Measurements from ENCODE around the gene SLC1A7. TPM values are rescaled to one million over a fixed set of nuclear protein-coding genes. Genes with fewer than 3 reads are reported as not detected.

The SLC1A7 gene
- total RNA-seq, 1 donor from 2014 or later = not detected

DNA sequence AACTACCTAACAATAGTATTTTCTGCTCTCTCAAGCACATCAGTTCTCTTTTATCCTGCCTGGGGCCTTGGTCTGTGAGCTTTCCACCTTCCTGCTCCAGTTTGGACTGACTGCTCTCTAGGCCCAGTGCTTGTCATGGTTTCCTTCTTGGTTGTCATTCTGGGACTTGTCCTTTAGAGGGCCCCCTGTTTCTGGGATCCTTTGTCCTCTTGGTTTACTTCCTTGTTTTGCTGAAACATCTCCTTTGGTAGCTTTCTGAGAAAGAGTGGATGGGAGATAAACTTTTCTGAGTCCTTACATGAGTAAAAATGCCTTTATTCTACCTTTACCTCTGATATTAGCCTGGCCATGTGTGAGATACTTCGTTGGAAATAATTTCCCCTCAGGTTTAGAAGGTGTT is 4.7 kb downstream of the SLC1A7 start:
- no peak overlapping the region for H3K27ac ChIP-seq (ENCODE audit: low read depth, low read length)
- no peaks in the 10 kb centered on the region for H3K27me3 ChIP-seq (ENCODE audit: control insufficient read depth in 3 of 3, insufficient read depth in 3 of 3, low read length in 3 of 3)
- peaks cover 3 to 6% (median 6%) of the 10 kb centered on the region in 3 donors for H3K4me1 ChIP-seq (ENCODE audit: control insufficient read depth in 3 of 3, insufficient read depth in 3 of 3, low read length in 3 of 3)
- H3K4me3 ChIP-seq (ENCODE audit: low read length in 3 of 3) = no peak overlapping the region
- H3K9me3 ChIP-seq (ENCODE audit: control insufficient read depth in 3 of 3, low read length in 3 of 3) = peaks cover 0 to 2% (median 0%) of the 10 kb centered on the region in 3 donors
- no peak overlapping the region for H3K9ac ChIP-seq (ENCODE audit: low read depth in 1 of 3, low read length in 3 of 3)
- no peaks in the 10 kb centered on the region for H3K36me3 ChIP-seq (ENCODE audit: control insufficient read depth in 3 of 3, insufficient read depth in 3 of 3, low read length in 3 of 3)

DNA sequence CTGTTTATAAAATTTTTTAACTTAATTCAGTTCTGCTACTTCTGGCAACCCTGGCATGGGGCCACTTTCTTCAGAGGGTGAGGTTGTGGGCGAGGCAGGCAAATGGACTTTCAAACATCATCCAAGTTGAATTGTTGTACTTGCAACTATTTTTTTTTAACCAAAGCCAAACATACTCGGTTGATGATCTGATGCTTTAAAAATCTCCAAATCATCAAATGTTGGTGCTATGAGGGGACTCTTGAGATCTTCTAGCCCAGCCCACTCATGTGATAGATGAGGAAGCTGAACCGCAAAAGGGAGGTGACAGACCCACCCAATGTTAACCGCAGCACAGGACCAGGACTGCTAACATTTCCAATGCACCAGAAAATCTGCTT is 6.7 kb downstream of the SLC1A7 start:
- Histone ChIP-seq H3K27me3 (ENCODE audit: control insufficient read depth in 3 of 3, insufficient read depth in 3 of 3, low read length in 3 of 3) (no peaks in the 10 kb centered on the region), H3K9ac (ENCODE audit: low read depth in 1 of 3, low read length in 3 of 3) (no peak overlapping the region), H3K27ac (ENCODE audit: low read depth, low read length) (no peak overlapping the region)

DNA sequence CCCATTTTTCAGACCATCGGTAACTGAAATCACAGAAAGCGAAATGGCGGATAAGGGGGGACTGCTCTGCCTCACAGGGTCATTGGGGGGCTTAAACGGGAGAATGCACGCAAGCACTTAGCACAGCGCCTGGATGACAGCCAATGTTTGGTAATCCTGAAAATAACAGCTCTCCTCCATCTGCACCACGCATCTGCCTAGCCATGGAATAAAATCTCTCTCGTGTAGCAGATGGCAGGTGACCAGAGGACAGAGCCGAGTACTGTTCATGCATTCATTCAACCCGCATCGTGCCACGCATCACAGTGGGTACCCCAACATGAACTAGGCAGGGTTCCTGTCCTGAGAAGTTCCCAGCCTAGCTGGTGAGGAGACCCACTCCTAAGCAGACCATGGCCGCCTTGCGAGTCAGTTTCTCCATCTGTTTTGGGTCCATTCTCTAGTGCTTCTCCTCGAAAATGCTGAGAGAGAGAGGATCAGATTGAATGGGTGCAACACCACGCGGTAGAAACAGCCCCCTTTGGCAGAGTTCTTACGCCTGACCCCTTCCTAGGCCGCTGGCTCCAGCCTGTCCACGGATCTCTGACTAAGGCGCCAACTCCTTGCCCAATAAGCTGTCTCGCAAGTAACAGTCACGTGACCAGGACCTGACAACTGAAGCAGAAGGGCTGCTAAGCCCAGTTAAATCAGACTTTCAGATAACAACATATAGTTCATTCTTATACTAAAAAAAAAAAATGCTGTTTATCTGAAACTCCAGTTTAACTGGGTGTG is 7.3 kb downstream of the SLC1A7 start:
- H3K4me1 ChIP-seq (ENCODE audit: control insufficient read depth in 3 of 3, insufficient read depth in 3 of 3, low read length in 3 of 3) = peaks cover 0 to 5% (median 3%) of the 10 kb centered on the region in 3 donors
- H3K9ac ChIP-seq (ENCODE audit: low read depth in 1 of 3, low read length in 3 of 3) = no peak overlapping the region
- no peak overlapping the region for H3K27ac ChIP-seq (ENCODE audit: low read depth, low read length)
- peaks cover 0 to 2% (median 0%) of the 10 kb centered on the region in 3 donors for H3K9me3 ChIP-seq (ENCODE audit: control insufficient read depth in 3 of 3, low read length in 3 of 3)
- H3K4me3 ChIP-seq (ENCODE audit: low read length in 3 of 3) = no peak overlapping the region
- no peaks in the 10 kb centered on the region for H3K27me3 ChIP-seq (ENCODE audit: control insufficient read depth in 3 of 3, insufficient read depth in 3 of 3, low read length in 3 of 3)
- H3K36me3 ChIP-seq (ENCODE audit: control insufficient read depth in 3 of 3, insufficient read depth in 3 of 3, low read length in 3 of 3) = no peaks in the 10 kb centered on the region

More for the DNA sequence above, 6.7 kb downstream of the SLC1A7 start:
- no peaks in the 10 kb centered on the region for H3K36me3 ChIP-seq (ENCODE audit: control insufficient read depth in 3 of 3, insufficient read depth in 3 of 3, low read length in 3 of 3)
- H3K4me3 ChIP-seq (ENCODE audit: low read length in 3 of 3) = no peak overlapping the region
- peaks cover 3 to 7% (median 3%) of the 10 kb centered on the region in 3 donors for H3K4me1 ChIP-seq (ENCODE audit: control insufficient read depth in 3 of 3, insufficient read depth in 3 of 3, low read length in 3 of 3)
- peaks cover 0 to 2% (median 0%) of the 10 kb centered on the region in 3 donors for H3K9me3 ChIP-seq (ENCODE audit: control insufficient read depth in 3 of 3, low read length in 3 of 3)

GRCh38 chr1:53134042-53134485 is 8.4 kb downstream of the SLC1A7 start:
- H3K27me3 ChIP-seq (ENCODE audit: control insufficient read depth in 3 of 3, insufficient read depth in 3 of 3, low read length in 3 of 3) = no peaks in the 10 kb centered on the region
- H3K27ac ChIP-seq (ENCODE audit: low read depth, low read length) = no peak overlapping the region

DNA sequence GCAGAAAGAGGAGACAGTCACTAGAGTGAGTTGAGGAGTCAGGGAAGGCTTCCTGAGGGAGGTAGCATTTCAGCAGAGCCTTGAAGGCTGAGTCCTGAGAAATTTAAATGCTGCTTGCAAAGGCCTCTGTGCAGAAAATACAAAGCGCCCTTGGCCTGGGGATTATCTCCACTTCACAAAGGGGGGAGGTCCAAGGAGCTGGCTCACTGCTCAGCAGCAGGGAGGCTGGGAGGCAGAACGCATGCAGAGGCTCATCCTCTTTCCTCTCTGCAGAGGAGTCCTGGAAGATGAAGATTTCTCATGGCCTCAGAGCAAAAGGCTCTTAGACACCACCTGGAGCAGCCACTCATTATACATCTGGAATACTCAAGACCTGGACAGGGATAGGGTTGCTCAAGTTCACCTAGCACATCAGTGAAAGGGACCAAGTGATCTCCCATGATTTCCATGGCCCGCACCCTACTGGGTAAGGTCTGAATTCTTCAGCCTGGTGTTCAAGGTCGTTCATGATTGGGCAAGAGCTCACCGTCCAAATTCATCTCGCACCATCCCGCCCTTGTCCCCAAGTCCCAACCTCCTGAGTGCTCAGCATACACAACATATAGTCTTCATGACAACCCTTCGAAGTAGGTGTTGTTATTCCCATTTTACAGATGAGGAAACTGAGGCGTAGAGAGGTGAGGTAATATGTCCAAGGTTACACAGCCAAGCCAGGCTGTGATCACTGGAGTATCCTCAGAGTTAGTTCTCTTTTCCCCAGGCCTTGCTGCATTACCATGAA is 9.0 kb downstream of the SLC1A7 start:
- peaks cover 0 to 5% (median 0%) of the 10 kb centered on the region in 3 donors for H3K4me1 ChIP-seq (ENCODE audit: control insufficient read depth in 3 of 3, insufficient read depth in 3 of 3, low read length in 3 of 3)
- H3K9ac ChIP-seq (ENCODE audit: low read depth in 1 of 3, low read length in 3 of 3) = no peak overlapping the region
- H3K9me3 ChIP-seq (ENCODE audit: control insufficient read depth in 3 of 3, low read length in 3 of 3) = peaks cover 0 to 2% (median 0%) of the 10 kb centered on the region in 3 donors
- H3K27me3 ChIP-seq (ENCODE audit: control insufficient read depth in 3 of 3, insufficient read depth in 3 of 3, low read length in 3 of 3) = no peaks in the 10 kb centered on the region
- no peaks in the 10 kb centered on the region for H3K36me3 ChIP-seq (ENCODE audit: control insufficient read depth in 3 of 3, insufficient read depth in 3 of 3, low read length in 3 of 3)
- no peak overlapping the region for H3K4me3 ChIP-seq (ENCODE audit: low read length in 3 of 3)
- no peak overlapping the region for H3K27ac ChIP-seq (ENCODE audit: low read depth, low read length)

More at GRCh38 chr1:53134042-53134485, 8.4 kb downstream of the SLC1A7 start:
- Histone ChIP-seq H3K4me3 (ENCODE audit: low read length in 3 of 3) (no peak overlapping the region), H3K9me3 (ENCODE audit: control insufficient read depth in 3 of 3, low read length in 3 of 3) (peaks cover 0 to 2% (median 0%) of the 10 kb centered on the region in 3 donors), H3K36me3 (ENCODE audit: control insufficient read depth in 3 of 3, insufficient read depth in 3 of 3, low read length in 3 of 3) (no peaks in the 10 kb centered on the region), H3K4me1 (ENCODE audit: control insufficient read depth in 3 of 3, insufficient read depth in 3 of 3, low read length in 3 of 3) (peaks cover 0 to 5% (median 0%) of the 10 kb centered on the region in 3 donors), H3K9ac (ENCODE audit: low read depth in 1 of 3, low read length in 3 of 3) (no peak overlapping the region)

DNA sequence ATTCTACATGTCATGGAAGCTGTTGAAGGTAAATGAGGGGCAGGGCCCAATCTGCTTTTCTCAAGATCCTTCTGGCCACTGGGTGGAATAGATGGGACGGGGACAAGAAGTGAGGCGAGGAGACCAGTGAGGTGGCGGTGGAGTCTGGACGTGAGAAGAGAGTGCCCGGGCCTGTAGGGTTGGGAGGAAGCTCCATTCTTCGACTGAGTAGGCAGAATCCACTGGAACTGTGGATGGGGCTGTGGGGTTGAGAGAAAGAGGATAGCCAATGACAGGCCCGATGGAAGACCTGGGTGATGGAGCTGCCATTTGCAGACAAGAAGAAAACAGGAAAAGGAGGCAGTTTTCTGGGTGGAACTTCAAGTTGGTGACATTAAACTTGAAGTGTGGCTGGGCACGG is 10.3 kb downstream of the SLC1A7 start:
- Histone ChIP-seq H3K4me3 (ENCODE audit: low read length in 3 of 3) (no peak overlapping the region), H3K4me1 (ENCODE audit: control insufficient read depth in 3 of 3, insufficient read depth in 3 of 3, low read length in 3 of 3) (peaks cover 0 to 5% (median 0%) of the 10 kb centered on the region in 3 donors), H3K27me3 (ENCODE audit: control insufficient read depth in 3 of 3, insufficient read depth in 3 of 3, low read length in 3 of 3) (no peaks in the 10 kb centered on the region), H3K9ac (ENCODE audit: low read depth in 1 of 3, low read length in 3 of 3) (no peak overlapping the region), H3K9me3 (ENCODE audit: control insufficient read depth in 3 of 3, low read length in 3 of 3) (no peaks in the 10 kb centered on the region), H3K27ac (ENCODE audit: low read depth, low read length) (no peak overlapping the region), H3K36me3 (ENCODE audit: control insufficient read depth in 3 of 3, insufficient read depth in 3 of 3, low read length in 3 of 3) (no peaks in the 10 kb centered on the region)

GRCh38 chr1:53131590-53131938 is 10.9 kb downstream of the SLC1A7 start:
- peak overlapping the region; percentile 40 for H3K27ac ChIP-seq (ENCODE audit: low read depth, low read length)
- H3K36me3 ChIP-seq (ENCODE audit: control insufficient read depth in 3 of 3, insufficient read depth in 3 of 3, low read length in 3 of 3) = no peaks in the 10 kb centered on the region
- no peaks in the 10 kb centered on the region for H3K9me3 ChIP-seq (ENCODE audit: control insufficient read depth in 3 of 3, low read length in 3 of 3)
- H3K27me3 ChIP-seq (ENCODE audit: control insufficient read depth in 3 of 3, insufficient read depth in 3 of 3, low read length in 3 of 3) = no peaks in the 10 kb centered on the region
- no peak overlapping the region for H3K9ac ChIP-seq (ENCODE audit: low read depth in 1 of 3, low read length in 3 of 3)
- no peak overlapping the region for H3K4me3 ChIP-seq (ENCODE audit: low read length in 3 of 3)
- H3K4me1 ChIP-seq (ENCODE audit: control insufficient read depth in 3 of 3, insufficient read depth in 3 of 3, low read length in 3 of 3) = peaks cover 0 to 5% (median 0%) of the 10 kb centered on the region in 3 donors

GRCh38 chr1:53130878-53131589 is 11.4 kb downstream of the SLC1A7 start:
- Histone ChIP-seq H3K4me3 (ENCODE audit: low read length in 3 of 3) (no peak overlapping the region), H3K4me1 (ENCODE audit: control insufficient read depth in 3 of 3, insufficient read depth in 3 of 3, low read length in 3 of 3) (peaks cover 0 to 5% (median under 1%) of the 10 kb centered on the region in 3 donors), H3K27me3 (ENCODE audit: control insufficient read depth in 3 of 3, insufficient read depth in 3 of 3, low read length in 3 of 3) (no peaks in the 10 kb centered on the region), H3K9me3 (ENCODE audit: control insufficient read depth in 3 of 3, low read length in 3 of 3) (no peaks in the 10 kb centered on the region), H3K9ac (ENCODE audit: low read depth in 1 of 3, low read length in 3 of 3) (no peak overlapping the region), H3K36me3 (ENCODE audit: control insufficient read depth in 3 of 3, insufficient read depth in 3 of 3, low read length in 3 of 3) (no peaks in the 10 kb centered on the region), H3K27ac (ENCODE audit: low read depth, low read length) (peak overlapping the region; percentile 40)

DNA sequence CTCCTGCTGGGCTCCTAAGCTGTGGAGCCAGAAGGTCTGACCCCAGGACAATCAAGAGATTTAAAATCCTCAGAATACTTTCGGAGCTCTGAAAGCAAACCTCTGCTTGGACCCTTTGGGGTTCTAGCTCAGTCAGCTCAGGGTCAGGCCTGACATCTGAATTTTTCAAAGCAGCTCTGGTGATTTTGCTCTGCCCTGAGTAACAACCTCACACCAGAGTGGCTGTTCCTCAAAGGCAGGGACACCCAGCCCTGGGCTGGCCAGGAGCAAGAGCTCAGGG is 11.9 kb downstream of the SLC1A7 start:
- Histone ChIP-seq H3K27me3 (ENCODE audit: control insufficient read depth in 3 of 3, insufficient read depth in 3 of 3, low read length in 3 of 3) (no peaks in the 10 kb centered on the region), H3K4me3 (ENCODE audit: low read length in 3 of 3) (no peak overlapping the region), H3K36me3 (ENCODE audit: control insufficient read depth in 3 of 3, insufficient read depth in 3 of 3, low read length in 3 of 3) (no peaks in the 10 kb centered on the region), H3K9ac (ENCODE audit: low read depth in 1 of 3, low read length in 3 of 3) (no peak overlapping the region), H3K4me1 (ENCODE audit: control insufficient read depth in 3 of 3, insufficient read depth in 3 of 3, low read length in 3 of 3) (peaks cover 0 to 9% (median 6%) of the 10 kb centered on the region in 3 donors), H3K27ac (ENCODE audit: low read depth, low read length) (peak overlapping the region; percentile 40), H3K9me3 (ENCODE audit: control insufficient read depth in 3 of 3, low read length in 3 of 3) (no peaks in the 10 kb centered on the region)
